Thymus (tissue), 14 donors: ENCODE measurements around the gene BCHE. TPM values are rescaled to one million over a fixed set of nuclear protein-coding genes. Genes with fewer than 3 reads are reported as not detected.
A peak's percentile ranks its signal among the peaks of the same experiment; 100 is the strongest.

ENCODE experiments used
- DNase-seq, 9 donors: peaks; one replicate each; pipeline ENCODE4 v3.0.0-alpha.2; 2013; ENCODE audit warnings: low spot score in 9 of 9, low read depth in 6 of 9, missing footprints in 1 of 9
- H3K27ac ChIP-seq, 2 donors: one replicate each; pipeline ENCODE4 v1.5.1; 2013; ENCODE audit warnings: control low read depth in 1 of 2, low read depth in 1 of 2, low read length in 1 of 2, mild to moderate bottlenecking in 1 of 2, moderate library complexity in 1 of 2
- H3K27me3 ChIP-seq, 2 donors: one replicate each; pipeline ENCODE4 v1.5.1; 2013; ENCODE audit warnings: low read length in 1 of 2; ENCODE audit not compliant: control insufficient read depth in 2 of 2, insufficient read depth in 1 of 2
- H3K36me3 ChIP-seq, 2 donors: one replicate each; pipeline ENCODE4 v1.5.1; 2013; ENCODE audit warnings: low read length in 1 of 2, mild to moderate bottlenecking in 1 of 2, moderate library complexity in 1 of 2; ENCODE audit not compliant: control insufficient read depth in 2 of 2, insufficient read depth in 2 of 2
- H3K4me1 ChIP-seq, 2 donors: one replicate each; pipeline ENCODE4 v1.5.1; 2013; ENCODE audit warnings: low read length in 2 of 2; ENCODE audit not compliant: control insufficient read depth in 2 of 2, insufficient read depth in 2 of 2
- H3K4me3 ChIP-seq, 2 donors: one replicate each; pipeline ENCODE4 v1.5.1; 2013; ENCODE audit warnings: low read length in 2 of 2, control low read depth in 1 of 2, mild to moderate bottlenecking in 1 of 2
- H3K9me3 ChIP-seq, 2 donors: one replicate each; pipeline ENCODE4 v1.5.1; 2013; ENCODE audit warnings: low read length in 1 of 2, mild to moderate bottlenecking in 1 of 2; ENCODE audit not compliant: control insufficient read depth in 2 of 2, insufficient read depth in 1 of 2
- WGBS: extraction: QIAGEN DNeasy Blood & Tissue Kit; methylation state at CpG from one replicate; pipeline ENCODE4 v1.1.7; 2013; 5-methylcytosine and 5-hydroxymethylcytosine counted together
- long read RNA-seq, 10 donors: transcript quantifications; one replicate each; lab custom pipeline, GENCODE V29; 2026
- polyA plus RNA-seq: library from polyadenylated mRNA; stranded (reverse); fragments of 200-250 nt; gene quantifications from one replicate; pipeline ENCODE4 v1.2.3, GENCODE V29; 2013
- total RNA-seq: library from RNA; stranded (reverse); fragments of 120-200 nt; gene quantifications from one replicate; pipeline ENCODE4 v1.2.4, GENCODE V29; 2013
- donor health status: healthy.

Gene BCHE
- total RNA-seq (12.4 TPM), polyA plus RNA-seq (2.1 TPM)
- long read RNA-seq, donor 1: 0 reads
- long read RNA-seq, donor 2: 0 reads
- long read RNA-seq, donor 3, transcript BCHE-201 (4 exons, 2,454 nt): major isoform, 8 of 17 reads
- long read RNA-seq, donor 3, partial matches to known transcripts: 7 of 17 reads
- long read RNA-seq, donor 3, other reads (novel, unspliced or antisense): 0 of 17 reads
- long read RNA-seq, donor 4, partial matches to known transcripts: 0 of 1 reads
- long read RNA-seq, donor 4, other reads (novel, unspliced or antisense): 0 of 1 reads
- long read RNA-seq, donor 5, transcript BCHE-201 (4 exons, 2,454 nt): major isoform, 10 of 12 reads
- long read RNA-seq, donor 5, partial matches to known transcripts: 0 of 12 reads
- long read RNA-seq, donor 5, other reads (novel, unspliced or antisense): 0 of 12 reads
- long read RNA-seq, donor 6, partial matches to known transcripts: 0 of 6 reads
- long read RNA-seq, donor 6, other reads (novel, unspliced or antisense): 0 of 6 reads
- long read RNA-seq, donor 7, partial matches to known transcripts: 0 of 6 reads
- long read RNA-seq, donor 7, other reads (novel, unspliced or antisense): 0 of 6 reads
- long read RNA-seq, donor 8, partial matches to known transcripts: 0 of 4 reads
- long read RNA-seq, donor 8, other reads (novel, unspliced or antisense): 0 of 4 reads
- long read RNA-seq, donor 9, partial matches to known transcripts: 0 of 4 reads
- long read RNA-seq, donor 9, other reads (novel, unspliced or antisense): 0 of 4 reads
- long read RNA-seq, donor 10, partial matches to known transcripts: 0 of 5 reads
- long read RNA-seq, donor 10, other reads (novel, unspliced or antisense): 0 of 5 reads

DNA sequence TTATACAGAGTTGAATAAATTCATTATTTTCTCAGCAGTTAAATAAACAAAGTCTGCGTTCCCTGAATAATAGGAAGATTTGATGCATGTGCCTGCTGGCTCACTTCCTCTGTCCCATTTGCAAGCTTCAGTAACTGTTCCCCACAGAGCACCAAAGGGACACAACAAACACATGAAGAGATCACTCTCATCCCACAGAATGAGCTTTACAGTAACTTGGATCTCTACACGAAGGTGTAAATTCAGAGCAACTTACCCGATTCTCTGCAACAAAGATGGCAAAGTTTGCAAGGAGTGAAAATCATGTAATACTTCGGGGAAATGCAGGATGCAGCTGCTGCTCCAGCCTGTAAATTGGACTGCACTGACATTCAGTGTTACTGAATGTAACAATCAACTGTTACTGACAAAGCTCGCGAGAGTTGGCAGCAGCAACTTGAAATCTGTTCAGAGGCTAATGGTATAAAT lies at the start of gene BCHE:
TSS of gene BCHE (minus strand) at position 366 of the 468 bp plus-strand sequence. CDS start 6,390 bp downstream, outside the sequence.
- H3K4me1 ChIP-seq: no peaks in the 10 kb centered on the region
- H3K36me3 ChIP-seq: no peaks in the 10 kb centered on the region
- peak in 1 of 9 donors; percentile 7 for DNase-seq
- WGBS: 44% methylated on average over 6 of the region's 6 CpGs
- peak within 1 kb of the TSS in 1 of 2 donors; percentile 21 for H3K27ac ChIP-seq
- H3K27me3 ChIP-seq: no peaks in the 10 kb centered on the region
- H3K9me3 ChIP-seq: no peaks in the 10 kb centered on the region
- H3K4me3 ChIP-seq: peak within 1 kb of the TSS; percentile 5 to 28

DNA sequence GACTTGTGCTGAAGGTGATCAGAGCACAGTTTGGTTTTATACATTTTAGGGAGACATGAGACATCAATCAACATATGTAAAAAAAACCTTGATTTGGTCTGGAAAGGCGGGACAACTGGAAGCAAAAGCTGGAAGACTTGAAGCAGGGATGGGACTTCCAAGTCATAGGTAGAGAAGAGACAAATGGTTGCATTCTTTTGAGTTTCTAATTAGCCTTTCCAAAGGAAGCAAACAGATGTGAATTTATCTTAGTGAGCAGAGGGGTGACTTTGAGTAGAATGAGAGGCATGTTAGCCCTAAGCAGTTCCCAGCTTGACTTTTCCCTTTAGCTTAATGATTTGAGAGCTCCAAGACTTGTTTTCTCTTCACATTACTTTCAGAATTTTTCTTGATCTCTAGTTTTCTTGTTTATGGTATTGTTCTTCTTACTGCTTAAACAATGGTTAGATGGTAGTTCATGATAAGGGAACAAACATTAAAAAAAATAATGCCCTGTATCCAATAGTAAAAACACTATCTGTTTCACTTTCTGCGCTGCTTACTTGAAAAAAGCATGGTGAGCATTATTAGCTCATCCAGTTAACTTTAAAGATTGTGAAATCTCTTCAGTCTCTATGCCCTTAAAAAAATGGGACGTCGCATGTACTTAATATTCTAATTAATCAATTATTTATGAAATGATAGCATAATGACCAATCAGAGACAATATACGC lies 48.5 kb upstream of the BCHE start:
- Histone ChIP-seq H3K4me3 (no peak overlapping the region), H3K27me3 (no peaks in the 10 kb centered on the region), H3K36me3 (no peaks in the 10 kb centered on the region), H3K4me1 (no peaks in the 10 kb centered on the region), H3K9me3 (no peaks in the 10 kb centered on the region), H3K27ac (no peak overlapping the region)
- WGBS: 84% methylated on average over 5 of the region's 5 CpGs
- DNase-seq: no peak

DNA sequence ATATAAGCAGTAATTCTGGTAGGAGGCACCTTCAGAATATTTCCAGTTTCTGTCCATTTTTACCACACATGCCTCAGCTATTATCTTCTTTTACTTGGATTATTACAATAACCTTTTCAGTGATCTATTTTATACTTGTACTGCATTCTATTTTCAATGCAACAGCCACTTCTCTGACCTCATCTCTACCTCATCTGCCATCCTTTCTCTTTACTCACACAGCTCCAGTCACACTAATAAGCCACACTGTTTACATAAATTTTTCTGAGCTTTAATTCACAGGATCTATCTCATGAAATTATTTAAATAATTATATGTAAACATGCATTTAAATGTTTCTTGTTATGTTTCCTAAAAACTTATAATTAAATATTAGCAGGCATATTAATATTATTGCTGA lies 47.3 kb upstream of the BCHE start:
- no peak overlapping the region for H3K4me3 ChIP-seq
- no peaks in the 10 kb centered on the region for H3K27me3 ChIP-seq
- no peak overlapping the region for H3K27ac ChIP-seq
- H3K9me3 ChIP-seq: no peaks in the 10 kb centered on the region
- H3K4me1 ChIP-seq: no peaks in the 10 kb centered on the region
- no peaks in the 10 kb centered on the region for H3K36me3 ChIP-seq
- DNase-seq: no peak

DNA sequence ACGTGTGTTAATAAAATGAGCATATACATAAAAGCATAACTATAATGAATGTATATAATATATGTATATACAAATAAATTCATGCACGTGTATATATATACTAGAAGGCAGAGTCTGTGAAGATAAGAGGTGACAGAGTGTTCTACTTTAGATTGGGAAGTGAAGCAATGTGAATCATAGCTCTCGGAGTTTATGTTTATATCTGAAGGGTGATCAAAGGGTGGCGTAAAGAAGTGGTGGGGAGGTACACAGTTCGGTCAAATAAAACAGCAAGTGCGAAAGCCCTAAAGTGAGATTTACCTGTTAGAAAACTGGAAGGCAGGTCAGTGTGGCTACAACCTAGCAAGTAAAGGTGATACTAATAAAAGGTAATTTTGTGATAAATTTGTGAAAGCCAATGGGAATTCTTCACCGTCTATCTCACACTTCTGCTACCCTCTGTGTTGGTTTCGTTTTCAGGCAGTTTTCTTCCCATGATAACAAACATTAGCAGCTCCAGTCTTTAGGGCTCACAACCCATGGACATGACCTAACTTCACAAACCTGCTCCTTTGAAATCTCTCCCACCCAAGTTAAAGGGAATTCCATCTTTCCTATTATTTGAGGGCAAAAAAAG lies 46.7 kb upstream of the BCHE start:
- no peaks in the 10 kb centered on the region for H3K36me3 ChIP-seq
- no peak for DNase-seq
- H3K27ac ChIP-seq: no peak overlapping the region
- no peaks in the 10 kb centered on the region for H3K27me3 ChIP-seq
- no peaks in the 10 kb centered on the region for H3K4me1 ChIP-seq
- H3K4me3 ChIP-seq: no peak overlapping the region
- no peaks in the 10 kb centered on the region for H3K9me3 ChIP-seq
- 87% methylated on average over 8 of the region's 8 CpGs for WGBS

DNA sequence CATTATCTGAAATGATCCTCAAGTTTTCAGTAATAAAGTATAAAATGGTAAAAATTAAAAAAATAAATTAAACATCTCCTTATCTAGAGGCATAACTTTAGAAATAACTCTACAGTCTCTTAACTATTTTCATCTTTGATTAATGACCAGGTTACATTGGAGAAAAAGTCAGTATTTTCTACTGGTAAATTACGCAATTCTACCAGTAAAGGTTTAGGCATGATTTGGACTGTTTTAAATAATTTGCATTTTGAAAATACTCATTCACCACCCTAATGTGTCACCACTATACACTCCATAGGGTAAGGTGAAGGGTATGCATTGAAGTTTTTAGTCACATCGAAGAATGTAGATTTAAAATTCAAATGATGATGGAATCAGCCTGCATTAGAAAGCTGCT lies 45.9 kb upstream of the BCHE start:
- H3K4me3 ChIP-seq: no peak overlapping the region
- H3K36me3 ChIP-seq: no peaks in the 10 kb centered on the region
- H3K4me1 ChIP-seq: no peaks in the 10 kb centered on the region
- H3K9me3 ChIP-seq: no peaks in the 10 kb centered on the region
- no peak for DNase-seq
- no peak overlapping the region for H3K27ac ChIP-seq
- 96% methylated on average over 2 of the region's 2 CpGs for WGBS
- no peaks in the 10 kb centered on the region for H3K27me3 ChIP-seq

DNA sequence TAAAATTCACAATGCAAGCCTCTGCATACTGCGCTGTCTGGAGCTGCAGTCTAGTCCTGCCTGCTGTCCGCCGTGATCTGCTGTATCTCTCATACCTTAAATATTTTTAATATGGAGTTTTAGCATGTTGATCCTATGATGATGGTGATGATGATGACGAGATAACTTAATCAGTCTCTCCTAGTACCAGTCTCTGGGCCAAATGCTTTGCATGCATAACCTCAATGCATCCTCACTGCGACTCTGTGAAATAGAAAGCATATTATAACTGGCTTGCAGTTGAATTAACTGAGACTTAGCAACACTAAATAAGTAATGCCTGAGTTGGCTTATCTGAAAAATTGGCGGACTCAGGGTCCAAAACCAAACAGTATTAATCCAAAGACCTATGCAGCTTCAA lies 38.4 kb upstream of the BCHE start:
- no peaks in the 10 kb centered on the region for H3K36me3 ChIP-seq
- H3K27me3 ChIP-seq: no peaks in the 10 kb centered on the region
- no peak for DNase-seq
- peaks cover 0 to 12% of the 10 kb centered on the region in 2 donors for H3K9me3 ChIP-seq
- H3K4me3 ChIP-seq: no peak overlapping the region
- 94% methylated on average over 6 of the region's 6 CpGs for WGBS
- no peak overlapping the region for H3K27ac ChIP-seq
- H3K4me1 ChIP-seq: no peaks in the 10 kb centered on the region

DNA sequence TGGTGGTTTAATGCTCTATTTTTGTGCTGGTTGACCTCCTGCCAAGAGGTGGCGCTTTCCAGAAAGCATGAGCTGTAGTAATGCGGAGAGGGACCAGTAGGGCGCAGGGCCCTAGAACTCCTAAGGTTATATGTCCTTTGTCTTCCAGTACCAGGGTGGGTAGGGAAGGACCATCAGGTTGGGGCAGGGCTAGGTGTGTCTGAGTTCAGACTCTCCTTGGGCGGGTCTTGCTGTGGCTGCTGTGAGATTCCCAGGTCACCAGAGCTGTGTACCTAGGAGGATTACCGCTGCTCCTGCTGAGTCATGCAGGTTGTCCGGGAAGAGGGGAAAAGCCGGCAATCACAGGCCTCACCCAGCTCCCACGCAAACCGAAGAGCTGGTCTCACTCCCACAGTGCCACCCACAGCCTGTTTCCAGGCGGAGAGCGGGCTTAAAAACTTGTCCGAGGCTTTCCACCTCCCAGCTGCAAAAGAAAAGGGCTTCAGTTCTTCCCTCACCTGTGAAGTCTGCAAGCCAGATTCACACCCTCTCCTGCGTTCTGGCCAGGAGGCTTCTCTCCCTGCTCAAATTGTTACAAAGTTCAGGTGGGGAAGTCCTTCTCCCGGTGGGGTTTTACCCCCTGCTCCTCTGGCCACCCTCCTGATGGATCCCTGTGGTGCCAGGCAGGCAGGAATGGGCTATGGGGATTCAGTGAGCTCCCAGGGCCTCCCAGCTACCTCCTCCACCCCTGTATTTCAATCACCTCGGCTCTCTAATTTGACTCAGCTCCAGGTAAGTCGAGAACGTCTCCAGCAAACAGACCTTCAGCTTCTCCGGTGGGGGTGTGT lies 37.7 kb upstream of the BCHE start:
- H3K27ac ChIP-seq: no peak overlapping the region
- DNase-seq: no peak
- H3K27me3 ChIP-seq: no peaks in the 10 kb centered on the region
- H3K9me3 ChIP-seq: peaks cover 0 to 12% of the 10 kb centered on the region in 2 donors
- 96% methylated on average over 18 of the region's 18 CpGs for WGBS
- H3K4me3 ChIP-seq: no peak overlapping the region
- no peaks in the 10 kb centered on the region for H3K4me1 ChIP-seq
- no peaks in the 10 kb centered on the region for H3K36me3 ChIP-seq

DNA sequence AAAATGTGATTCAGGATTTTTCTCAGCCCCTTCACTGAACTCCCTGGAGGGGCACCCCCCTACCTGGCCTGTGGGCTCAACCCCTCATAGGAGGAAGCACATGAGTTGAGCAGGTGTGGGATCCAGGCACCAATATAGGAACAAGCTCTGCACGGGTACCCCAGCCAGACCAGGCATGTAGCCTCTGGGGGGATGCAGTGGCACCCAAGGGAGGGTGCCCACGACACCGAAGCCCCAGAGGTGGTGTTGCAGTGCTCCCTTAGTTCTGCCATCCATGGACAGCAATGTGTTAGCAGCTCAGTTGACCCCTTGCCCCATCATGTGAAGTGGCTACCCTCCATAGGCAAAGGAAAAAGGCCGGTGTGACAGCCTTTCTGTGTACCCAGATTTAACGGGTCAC lies 30.9 kb upstream of the BCHE start:
- Histone ChIP-seq H3K4me1 (no peaks in the 10 kb centered on the region), H3K36me3 (no peaks in the 10 kb centered on the region), H3K27ac (no peak overlapping the region), H3K4me3 (no peak overlapping the region), H3K27me3 (no peaks in the 10 kb centered on the region), H3K9me3 (peaks cover 0 to 2% of the 10 kb centered on the region in 2 donors)
- 93% methylated on average over 5 of the region's 5 CpGs for WGBS
- no peak for DNase-seq
